Ishikawa (cell line): ENCODE results near the gene TPGS2.

Experiments used
- CEBPB ChIP-seq: IDR thresholded peaks from 2 replicates; pipeline ENCODE4 v1.6.1; 2012
- CREB1 ChIP-seq: IDR thresholded peaks from 2 replicates; pipeline ENCODE4 v1.6.1; 2012; ENCODE audit warnings: low read depth
- EGR1 ChIP-seq: IDR thresholded peaks from 2 replicates; pipeline ENCODE4 v1.6.1; 2012
- EP300 ChIP-seq: IDR thresholded peaks from 2 replicates; pipeline ENCODE4 v1.6.1; 2012; ENCODE audit warnings: borderline replicate concordance
- FOXM1 ChIP-seq: IDR thresholded peaks from 2 replicates; pipeline ENCODE4 v1.6.1; 2012; ENCODE audit warnings: low read depth, borderline replicate concordance
- MAX ChIP-seq: IDR thresholded peaks from 2 replicates; pipeline ENCODE4 v1.6.1; 2012
- NFIC ChIP-seq: IDR thresholded peaks from 2 replicates; pipeline ENCODE4 v1.6.1; 2012
- RAD21 ChIP-seq: IDR thresholded peaks from 2 replicates; pipeline ENCODE4 v1.6.1; 2012; ENCODE audit warnings: low read depth
- TAF1 ChIP-seq: IDR thresholded peaks from 2 replicates; pipeline ENCODE4 v1.6.1; 2012; ENCODE audit warnings: low read depth, mild to moderate bottlenecking
- TCF12 ChIP-seq: IDR thresholded peaks from 2 replicates; pipeline ENCODE4 v1.6.1; 2012; ENCODE audit warnings: low read depth
- TEAD4 ChIP-seq: IDR thresholded peaks from 2 replicates; pipeline ENCODE4 v1.6.1; 2012
- YY1 ChIP-seq: IDR thresholded peaks from 2 replicates; pipeline ENCODE4 v1.6.1; 2012; ENCODE audit warnings: low read depth
- ZBTB7A ChIP-seq: IDR thresholded peaks from 2 replicates; pipeline ENCODE4 v1.6.1; 2012; ENCODE audit warnings: low read depth
- TF ChIP-seq, protein P1 (sequence below): IDR thresholded peaks from 2 replicates; pipeline ENCODE4 v1.6.1; 2012; ENCODE audit warnings: low read depth, mild to moderate bottlenecking
- TF ChIP-seq, protein P2 (sequence below): IDR thresholded peaks from 2 replicates; pipeline ENCODE4 v1.6.1; 2012

The TPGS2 gene

DNA sequence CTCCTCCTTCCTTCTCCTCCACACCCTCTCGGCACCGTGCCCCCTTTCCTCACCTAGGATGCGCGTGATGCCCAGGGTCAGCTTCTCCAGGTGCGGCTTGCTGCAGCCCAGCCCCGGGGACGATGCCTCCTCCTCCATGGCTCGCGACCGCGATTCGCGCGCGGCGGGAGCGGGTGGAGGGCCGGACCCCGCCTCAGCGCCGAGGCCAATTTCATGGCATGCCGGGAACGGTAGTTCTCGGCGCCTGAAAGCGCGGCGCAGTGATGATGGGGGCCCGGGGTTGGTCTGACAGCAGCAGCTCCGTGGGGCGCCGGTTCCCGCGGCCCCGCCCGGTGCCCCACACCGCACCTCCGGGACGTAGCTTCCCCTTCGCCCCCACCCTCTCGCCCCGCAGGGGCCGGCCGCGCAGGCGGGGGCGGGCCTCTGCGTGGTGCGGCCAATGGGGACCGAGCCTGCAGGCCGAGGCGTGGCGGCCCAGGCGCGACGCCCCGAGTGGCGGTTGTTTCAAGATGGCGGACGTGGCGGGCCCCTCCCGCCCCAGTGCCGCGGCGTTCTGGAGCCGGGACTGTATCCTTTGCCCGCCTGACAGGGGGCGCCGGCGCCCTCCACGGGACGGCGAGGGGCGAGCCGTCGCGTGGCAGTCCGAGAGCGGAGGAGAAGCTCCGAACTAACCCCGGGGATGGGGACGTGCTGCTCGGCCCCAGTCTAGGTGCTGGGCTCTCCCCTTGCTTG lies at the start of gene TPGS2, which contains the start of gene KIAA1328:
TSS of gene TPGS2 (minus strand) at position 373 of the 732 bp plus-strand sequence. CDS start at position 138, 235 bp downstream.
TSS of gene KIAA1328 (plus strand) at position 498 of the 732 bp plus-strand sequence. CDS start at position 510, 12 bp downstream.
- TF ChIP-seq, protein P1, sequence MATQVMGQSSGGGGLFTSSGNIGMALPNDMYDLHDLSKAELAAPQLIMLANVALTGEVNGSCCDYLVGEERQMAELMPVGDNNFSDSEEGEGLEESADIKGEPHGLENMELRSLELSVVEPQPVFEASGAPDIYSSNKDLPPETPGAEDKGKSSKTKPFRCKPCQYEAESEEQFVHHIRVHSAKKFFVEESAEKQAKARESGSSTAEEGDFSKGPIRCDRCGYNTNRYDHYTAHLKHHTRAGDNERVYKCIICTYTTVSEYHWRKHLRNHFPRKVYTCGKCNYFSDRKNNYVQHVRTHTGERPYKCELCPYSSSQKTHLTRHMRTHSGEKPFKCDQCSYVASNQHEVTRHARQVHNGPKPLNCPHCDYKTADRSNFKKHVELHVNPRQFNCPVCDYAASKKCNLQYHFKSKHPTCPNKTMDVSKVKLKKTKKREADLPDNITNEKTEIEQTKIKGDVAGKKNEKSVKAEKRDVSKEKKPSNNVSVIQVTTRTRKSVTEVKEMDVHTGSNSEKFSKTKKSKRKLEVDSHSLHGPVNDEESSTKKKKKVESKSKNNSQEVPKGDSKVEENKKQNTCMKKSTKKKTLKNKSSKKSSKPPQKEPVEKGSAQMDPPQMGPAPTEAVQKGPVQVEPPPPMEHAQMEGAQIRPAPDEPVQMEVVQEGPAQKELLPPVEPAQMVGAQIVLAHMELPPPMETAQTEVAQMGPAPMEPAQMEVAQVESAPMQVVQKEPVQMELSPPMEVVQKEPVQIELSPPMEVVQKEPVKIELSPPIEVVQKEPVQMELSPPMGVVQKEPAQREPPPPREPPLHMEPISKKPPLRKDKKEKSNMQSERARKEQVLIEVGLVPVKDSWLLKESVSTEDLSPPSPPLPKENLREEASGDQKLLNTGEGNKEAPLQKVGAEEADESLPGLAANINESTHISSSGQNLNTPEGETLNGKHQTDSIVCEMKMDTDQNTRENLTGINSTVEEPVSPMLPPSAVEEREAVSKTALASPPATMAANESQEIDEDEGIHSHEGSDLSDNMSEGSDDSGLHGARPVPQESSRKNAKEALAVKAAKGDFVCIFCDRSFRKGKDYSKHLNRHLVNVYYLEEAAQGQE: no peak
- TF ChIP-seq MAX: peak; percentile 79
- peak; percentile 38; the same call in 1 of the 2 replicates for TF ChIP-seq RAD21
- TF ChIP-seq EGR1: no peak; the same call in 1 of the 2 replicates
- no peak for TF ChIP-seq CEBPB
- peak; percentile 23; the same call in 1 of the 2 replicates for TF ChIP-seq NFIC
- 0 out of 2 replicates have a peak, but pooled peaks have one; percentile 28 for TF ChIP-seq TAF1
- TF ChIP-seq ZBTB7A: peak; percentile 68; the same call in 1 of the 2 replicates
- peak; percentile 92 for TF ChIP-seq YY1

DNA sequence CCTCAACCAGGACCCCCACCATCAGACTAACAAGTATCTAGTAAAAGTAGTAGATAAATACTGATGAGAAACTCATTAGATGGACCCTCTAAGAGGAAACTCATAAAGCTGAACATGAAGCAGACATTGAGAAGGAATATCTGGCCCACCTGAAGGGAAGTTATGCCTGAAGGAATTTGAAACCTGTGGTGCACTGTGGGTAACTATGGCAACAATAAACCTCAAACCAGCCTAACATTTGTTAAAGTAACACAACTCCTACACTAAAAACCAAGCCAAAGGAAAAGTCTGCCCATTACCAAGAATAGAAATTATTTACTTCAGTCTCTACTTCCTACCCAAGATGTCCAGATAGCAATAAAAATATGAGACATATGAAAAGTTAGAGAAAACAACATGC lies 43.5 kb upstream of the TPGS2 start:
- no peak for TF ChIP-seq EGR1
- 0 out of 2 replicates have a peak, but pooled peaks have one; percentile 35 for TF ChIP-seq TEAD4

- TF ChIP-seq MAX (no peak), CREB1 (no peak), ZBTB7A (no peak), TEAD4 (no peak), CEBPB (no peak)
These were observed 43.0 kb upstream of the TPGS2 start for GRCh38 chr18:36871801-36872200.

DNA sequence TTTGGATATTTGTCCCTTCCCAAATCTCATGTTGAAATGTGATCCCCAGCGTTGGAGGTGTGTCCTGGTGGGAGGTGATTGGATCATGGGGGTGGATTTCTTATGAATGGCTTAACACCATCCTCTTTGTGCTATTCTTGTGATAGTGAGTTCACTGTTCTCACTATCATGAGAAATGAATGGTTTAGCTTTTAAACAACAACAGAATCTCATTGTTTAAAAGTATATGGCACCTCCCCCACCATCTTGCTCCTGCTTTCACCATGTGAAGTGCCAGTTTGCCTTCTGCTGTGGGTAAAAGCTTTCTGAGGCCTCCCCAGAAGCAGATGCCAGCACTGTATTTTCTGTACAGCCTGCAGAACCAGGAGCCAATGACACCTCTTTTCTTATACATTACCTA lies 38.3 kb upstream of the TPGS2 start:
- TF ChIP-seq MAX (no peak), FOXM1 (no peak), CREB1 (no peak)

- TF ChIP-seq TEAD4 (no peak), EP300 (no peak), FOXM1 (no peak), TAF1 (no peak), TCF12 (no peak), MAX (no peak), EGR1 (no peak), NFIC (no peak), RAD21 (no peak), CREB1 (no peak), ZBTB7A (no peak), CEBPB (no peak), YY1 (no peak)
- TF ChIP-seq, protein P1: no peak
- TF ChIP-seq, protein P2, sequence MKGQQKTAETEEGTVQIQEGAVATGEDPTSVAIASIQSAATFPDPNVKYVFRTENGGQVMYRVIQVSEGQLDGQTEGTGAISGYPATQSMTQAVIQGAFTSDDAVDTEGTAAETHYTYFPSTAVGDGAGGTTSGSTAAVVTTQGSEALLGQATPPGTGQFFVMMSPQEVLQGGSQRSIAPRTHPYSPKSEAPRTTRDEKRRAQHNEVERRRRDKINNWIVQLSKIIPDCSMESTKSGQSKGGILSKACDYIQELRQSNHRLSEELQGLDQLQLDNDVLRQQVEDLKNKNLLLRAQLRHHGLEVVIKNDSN: no peak
These were observed 33.4 kb upstream of the TPGS2 start for GRCh38 chr18:36862182-36862581.

- TF ChIP-seq, protein P1: no peak
- no peak for TF ChIP-seq YY1
- TF ChIP-seq EP300: no peak
- no peak for TF ChIP-seq MAX
These were observed 28.0 kb upstream of the TPGS2 start for GRCh38 chr18:36856815-36857214.
